ENCODE measurements around the gene COQ10A.

COQ10A gene

DNA sequence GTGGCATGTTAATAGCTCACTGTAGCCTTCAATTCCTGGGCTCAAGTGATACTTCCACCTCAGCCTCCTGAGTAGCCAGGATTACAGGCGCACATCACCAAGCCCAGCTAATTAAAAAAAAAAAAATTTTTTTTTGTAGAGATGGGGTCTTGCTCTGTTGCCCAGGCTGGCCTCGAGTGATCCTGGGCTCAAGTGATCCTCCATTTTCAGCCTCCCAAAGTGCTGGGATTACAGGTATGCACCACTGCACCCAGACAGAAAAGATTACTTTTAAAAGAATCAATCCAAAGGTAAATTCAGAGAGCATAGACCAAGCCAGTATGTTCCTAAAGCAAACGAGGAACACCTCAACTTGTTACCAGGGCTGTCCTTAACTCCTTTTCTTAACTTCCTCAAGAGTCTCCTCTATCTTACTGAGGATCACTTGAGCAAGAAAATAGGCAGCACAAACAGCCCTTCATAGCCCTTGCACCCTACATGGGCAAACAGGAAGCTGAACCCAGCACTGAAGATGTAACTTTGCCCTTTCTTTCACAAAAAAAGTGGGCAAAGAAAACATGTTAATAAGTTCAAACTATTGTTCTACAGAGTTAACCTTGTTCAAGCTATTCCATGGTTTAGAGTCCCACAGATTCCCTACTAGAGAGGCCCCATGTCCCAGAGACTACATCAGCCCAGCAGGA is 22.1 kb downstream of the COQ10A start:
- no peak overlapping the region for H3K27ac ChIP-seq
- H3K4me3 ChIP-seq: no peak overlapping the region
- TF ChIP-seq, protein P1, sequence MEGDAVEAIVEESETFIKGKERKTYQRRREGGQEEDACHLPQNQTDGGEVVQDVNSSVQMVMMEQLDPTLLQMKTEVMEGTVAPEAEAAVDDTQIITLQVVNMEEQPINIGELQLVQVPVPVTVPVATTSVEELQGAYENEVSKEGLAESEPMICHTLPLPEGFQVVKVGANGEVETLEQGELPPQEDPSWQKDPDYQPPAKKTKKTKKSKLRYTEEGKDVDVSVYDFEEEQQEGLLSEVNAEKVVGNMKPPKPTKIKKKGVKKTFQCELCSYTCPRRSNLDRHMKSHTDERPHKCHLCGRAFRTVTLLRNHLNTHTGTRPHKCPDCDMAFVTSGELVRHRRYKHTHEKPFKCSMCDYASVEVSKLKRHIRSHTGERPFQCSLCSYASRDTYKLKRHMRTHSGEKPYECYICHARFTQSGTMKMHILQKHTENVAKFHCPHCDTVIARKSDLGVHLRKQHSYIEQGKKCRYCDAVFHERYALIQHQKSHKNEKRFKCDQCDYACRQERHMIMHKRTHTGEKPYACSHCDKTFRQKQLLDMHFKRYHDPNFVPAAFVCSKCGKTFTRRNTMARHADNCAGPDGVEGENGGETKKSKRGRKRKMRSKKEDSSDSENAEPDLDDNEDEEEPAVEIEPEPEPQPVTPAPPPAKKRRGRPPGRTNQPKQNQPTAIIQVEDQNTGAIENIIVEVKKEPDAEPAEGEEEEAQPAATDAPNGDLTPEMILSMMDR (IDR thresholded peaks at IDR 0.05): no peak
- DNase-seq (ENCODE audit: low spot score): no peak

DNA sequence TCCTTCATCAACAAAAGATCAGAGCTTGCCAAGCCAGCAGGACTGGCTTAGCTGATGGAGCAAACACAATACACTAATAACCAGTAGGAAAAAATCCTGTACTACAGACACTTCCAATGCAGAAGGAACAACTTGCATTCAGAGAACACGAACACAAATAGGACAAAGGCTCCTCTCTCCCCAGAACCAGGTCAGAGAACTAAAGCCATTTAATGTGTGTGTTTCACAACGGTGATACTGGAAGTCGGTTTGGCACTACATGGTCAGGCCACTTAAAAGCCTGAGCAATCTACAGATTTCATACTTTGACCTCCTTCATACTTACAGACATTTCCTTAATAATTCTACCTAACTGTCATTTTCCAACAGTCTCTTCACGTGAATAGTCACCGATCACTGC is 27.1 kb downstream of the COQ10A start:
- no peak overlapping the region for H3K4me3 ChIP-seq
- H3K27ac ChIP-seq: no peak overlapping the region
- no peak for DNase-seq (ENCODE audit: low spot score)

DNA sequence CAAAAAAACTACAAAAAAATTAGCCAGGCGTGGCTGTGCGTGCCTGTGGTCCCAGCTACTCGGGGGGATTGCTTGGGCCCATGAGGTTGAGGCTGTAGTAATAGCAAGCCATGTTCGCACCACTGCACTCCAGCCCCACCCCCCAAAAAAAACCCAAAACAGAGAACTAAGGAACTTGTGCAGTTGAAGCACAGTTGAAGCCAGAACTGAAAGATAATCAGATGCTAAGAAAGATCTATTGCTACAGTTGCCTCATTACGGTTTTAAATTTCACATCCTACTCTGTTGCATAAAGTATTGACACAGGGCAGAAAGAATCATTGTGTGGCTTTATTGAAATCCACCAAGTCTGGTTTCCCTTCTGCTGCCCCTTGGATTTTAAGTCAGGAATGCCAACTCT is 29.6 kb downstream of the COQ10A start:
- TF ChIP-seq, protein P1 (IDR thresholded peaks at IDR 0.05): no peak
- H3K27ac ChIP-seq: no peak overlapping the region

More for the DNA sequence above, 27.1 kb downstream of the COQ10A start:
- TF ChIP-seq, protein P1 (IDR thresholded peaks at IDR 0.05): no peak

DNA sequence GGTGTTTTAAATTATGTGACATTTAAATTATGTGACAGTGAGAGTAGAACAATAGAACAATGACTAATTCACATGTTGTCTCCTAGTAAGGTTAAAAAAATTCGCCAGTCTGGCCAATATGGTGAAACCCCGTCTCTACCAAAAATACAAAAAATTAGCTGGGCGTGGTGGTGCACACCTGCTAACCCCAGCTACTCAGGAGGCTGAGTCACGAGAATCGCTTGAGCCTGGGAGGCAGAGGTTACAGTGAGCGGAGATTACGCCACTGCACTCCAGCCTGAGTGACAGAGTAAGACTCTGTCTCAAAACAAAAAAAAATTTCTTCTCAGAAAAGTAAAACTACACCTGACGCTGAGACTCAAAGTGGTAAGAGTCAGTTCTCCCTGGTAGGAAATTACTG is 30.7 kb downstream of the COQ10A start:
- TF ChIP-seq, protein P1 (IDR thresholded peaks at IDR 0.05): no peak
- H3K27ac ChIP-seq: no peak overlapping the region
- no peak overlapping the region for H3K4me3 ChIP-seq
- DNase-seq (ENCODE audit: low spot score): no peak

More for the DNA sequence above, 29.6 kb downstream of the COQ10A start:
- H3K4me3 ChIP-seq: no peak overlapping the region
- no peak for DNase-seq (ENCODE audit: low spot score)

DNA sequence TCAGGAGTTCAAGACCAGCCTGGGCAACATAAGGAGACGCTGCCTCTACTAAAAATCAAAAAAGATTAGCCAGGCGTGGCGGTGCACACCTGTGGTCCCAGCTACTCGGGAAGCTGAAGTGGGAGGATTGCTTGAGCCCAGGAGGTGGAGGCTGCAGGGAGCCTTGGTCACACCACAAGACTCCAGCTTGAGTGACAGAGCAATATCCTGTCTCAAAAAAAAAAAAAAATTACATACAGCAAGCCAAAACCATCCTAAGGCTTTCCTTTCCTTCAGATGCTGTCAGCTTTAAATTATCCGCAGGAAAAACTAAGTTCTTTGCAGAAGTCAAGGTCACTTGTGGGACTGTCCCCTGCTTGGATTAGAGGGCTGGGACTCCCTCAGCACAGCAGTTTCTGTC is 32.1 kb downstream of the COQ10A start:
- TF ChIP-seq, protein P1 (IDR thresholded peaks at IDR 0.05): no peak
- Histone ChIP-seq H3K4me3 (peak overlapping the region; percentile 96), H3K27ac (peak overlapping the region; percentile 8 to 86)
- DNase-seq (ENCODE audit: low spot score): no peak

DNA sequence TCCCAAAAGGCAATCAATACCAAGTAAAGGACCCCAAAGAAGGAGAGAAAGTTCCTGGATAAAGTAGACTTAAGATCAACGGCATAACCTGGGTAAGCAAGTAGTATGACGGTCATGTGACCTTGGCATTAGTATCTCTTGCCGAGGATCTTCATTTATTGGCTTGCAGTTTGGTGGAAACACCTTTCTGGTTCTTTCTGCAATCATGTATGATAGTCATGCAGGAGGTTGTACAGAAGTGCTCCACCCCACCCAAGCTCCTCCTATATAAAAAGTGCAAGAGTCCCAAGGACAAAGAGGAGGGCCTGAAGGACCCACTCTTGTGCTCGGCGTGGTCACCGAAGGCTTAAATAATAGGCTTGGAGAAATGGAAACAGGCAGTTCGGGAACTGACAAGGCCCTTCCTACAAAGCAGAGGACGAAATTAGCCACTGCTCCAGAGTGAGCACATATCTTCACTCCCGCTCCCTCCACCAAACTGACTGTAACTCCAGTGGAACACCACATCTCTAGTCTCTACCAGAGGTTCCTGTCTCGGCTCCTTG is 32.6 kb downstream of the COQ10A start:
- DNase-seq (ENCODE audit: low spot score): no peak
- Histone ChIP-seq H3K4me3 (peak overlapping the region; percentile 96), H3K27ac (peak overlapping the region; percentile 86 to 92)
- TF ChIP-seq, protein P1 (IDR thresholded peaks at IDR 0.05): no peak
